GM12878 (cell line): ENCODE results near the gene HSD17B14. TPM values are rescaled to one million over a fixed set of nuclear protein-coding genes. Genes with fewer than 3 reads are reported as not detected.
A peak's percentile ranks its signal among the peaks of the same experiment; 100 is the strongest.
"Not testable (repeated sequence)": the region's sequence is repeated elsewhere in the genome, so short reads cannot be mapped to it uniquely, and the experiment has no call there.

ENCODE experiments used
- ATAC-seq: fragments of 200-7000 bp; cut with Tn5 transposase; 3 replicates; pipeline ENCODE4 v1.9.1; 2020; ENCODE audit warnings: mild to moderate bottlenecking, moderate library complexity
- BruUV-seq: library from RNA; stranded (reverse); fragments of 400-500 nt; replicated peaks from 2 replicates; lab custom pipeline; 2021; lab: Mats Ljungman, UMichigan
- CTCF ChIA-PET: fragments of 300-600 bp; sonication (Branson Sonifier 250); formaldehyde crosslinking; extraction: SDS; loops from one replicate; lab custom pipeline; 2021; ENCODE audit warnings: inconsistent platforms; lab: Yijun Ruan, JAX
- POLR2A ChIA-PET: fragments of 350-600 bp; formaldehyde crosslinking; extraction: SDS; loops from one replicate; lab custom pipeline; 2021; ENCODE audit warnings: inconsistent platforms; lab: Charles Lee
- RAD21 ChIA-PET: fragments of 300-600 bp; sonication (Branson Sonifier 250); formaldehyde crosslinking; loops from one replicate; lab custom pipeline; 2023; ENCODE audit warnings: antibody characterized with exemption; ENCODE audit not compliant: unreplicated experiment; lab: Charles Lee
- SMC1A ChIA-PET: fragments of 300-600 bp; sonication (Branson Sonifier 250); formaldehyde crosslinking; loops from one replicate; lab custom pipeline; 2023; ENCODE audit not compliant: unreplicated experiment, uncharacterized antibody; lab: Charles Lee
- DNase-seq: peaks from one replicate; pipeline ENCODE4 v3.0.0-alpha.2; 2011; ENCODE audit warnings: low read depth, low spot score
- FAIRE-seq: peaks from 3 replicates; lab custom pipeline; 2011; peaks lifted over from hg19 to GRCh38; lab: Jason Lieb, UNC
- H2AFZ ChIP-seq: 2 replicates; pipeline ENCODE4 v1.6.0; 2011; ENCODE audit warnings: low read depth, low read length, control low read depth; ENCODE audit not compliant: control insufficient read depth
- H3K27ac ChIP-seq: 2 replicates; pipeline ENCODE4 v1.5.1; 2011; ENCODE audit warnings: control low read depth; ENCODE audit not compliant: control insufficient read depth, insufficient read depth
- H3K27me3 ChIP-seq, 2 experiments: replicated peaks in 1 of 2; 2 replicates each; pipeline versions ENCODE4 v1.6.0 to v1.6.1; 2011; ENCODE audit warnings: low read length in 1 of 2; ENCODE audit not compliant: control insufficient read depth in 2 of 2, insufficient read depth in 2 of 2
- H3K36me3 ChIP-seq, 2 experiments: 2 replicates each; pipeline ENCODE4 v1.5.1; 2011; ENCODE audit warnings: low read length in 1 of 2; ENCODE audit not compliant: control insufficient read depth in 2 of 2, insufficient read depth in 2 of 2
- H3K4me1 ChIP-seq: 2 replicates; pipeline ENCODE4 v1.6.1; 2011; ENCODE audit warnings: mild to moderate bottlenecking, low read length, moderate library complexity, mixed read lengths; ENCODE audit not compliant: control insufficient read depth, insufficient read depth
- H3K4me2 ChIP-seq: 2 replicates; pipeline ENCODE4 v1.6.0; 2011; ENCODE audit warnings: control low read depth; ENCODE audit not compliant: control insufficient read depth, insufficient read depth
- H3K4me3 ChIP-seq: fragments of 200-600 bp; sonication (generic); 2 replicates; pipeline ENCODE4 v1.5.1; 2016
- H3K79me2 ChIP-seq: 2 replicates; pipeline ENCODE4 v1.6.0; 2011; ENCODE audit warnings: low read length; ENCODE audit not compliant: control insufficient read depth, insufficient read depth
- H3K9ac ChIP-seq: 2 replicates; pipeline ENCODE4 v1.8.0; 2011; ENCODE audit warnings: low read length, control low read depth, mixed read lengths; ENCODE audit not compliant: control insufficient read depth, insufficient read depth
- H3K9me3 ChIP-seq: replicated peaks from 3 replicates; pipeline ENCODE4 v1.5.1; 2011; ENCODE audit warnings: mild to moderate bottlenecking, low read length; ENCODE audit not compliant: control insufficient read depth, insufficient read depth
- H4K20me1 ChIP-seq: 2 replicates; pipeline ENCODE4 v1.6.0; 2011; ENCODE audit not compliant: control insufficient read depth, insufficient read depth
- CREB1 ChIP-seq: IDR thresholded peaks from 2 replicates; pipeline ENCODE4 v1.6.1; 2012; ENCODE audit warnings: low read depth, mild to moderate bottlenecking, inconsistent platforms
- SIX5 ChIP-seq: IDR thresholded peaks from 2 replicates; pipeline ENCODE4 v1.6.1; 2011; ENCODE audit warnings: mild to moderate bottlenecking, low read depth, low read length, moderate library complexity; ENCODE audit not compliant: severe bottlenecking
- WGBS: methylation state at CpG from one replicate; pipeline ENCODE4 v1.1.6; 2016; ENCODE audit warnings: low lambda C conversion rate; ENCODE audit not compliant: insufficient replicate concordance, insufficient coverage; ENCODE audit errors: missing lambda C conversion rate; 5-methylcytosine and 5-hydroxymethylcytosine counted together
- in situ Hi-C: fragments of 300-500 bp; cut with MboI; formaldehyde crosslinking; loops from 9 replicates; pipeline ENCODE4 v1.14.3; 2018; ENCODE audit warnings: mixed read lengths
- intact Hi-C: fragments of 100-400 bp; cut with micrococcal nuclease; formaldehyde crosslinking; loops from one replicate; pipeline ENCODE4 v1.14.2; 2022; ENCODE audit not compliant: unreplicated experiment
- polyA plus RNA-seq, 11 experiments: library from polyadenylated mRNA; depleted of rRNA in 4 of 11; unstranded in 6 of 11; stranded (reverse) in 5 of 11; fragments of >200 nt; fragmentation: Nextera tagmentation in 4 of 11; fragmentation: Illumina TruSeq in 1 of 11; extraction: Ambion mirVana in 4 of 11; extraction: Trizol in 1 of 11; gene quantifications; 1 replicate in 1 of 11; 2 replicates in 10 of 11; pipeline versions ENCODE4 v1.2.1 to v1.2.3, GENCODE V29; 2011 to 2016; ENCODE audit warnings: inconsistent platforms in 2 of 11, missing spikeins in 2 of 11, low read depth in 1 of 11
- total RNA-seq, 4 experiments: library from RNA; depleted of rRNA in 3 of 4; stranded (reverse); fragments of >200 nt in 3 of 4; fragmentation: Illumina TruSeq in 1 of 4; extraction: Trizol in 1 of 4; gene quantifications; 2 replicates each; pipeline versions ENCODE4 v1.2.1 to v1.2.3, GENCODE V29; 2013 to 2021

Gene HSD17B14
- total and polyA plus RNA-seq, 10 of the 15 experiments (the other 5 are each of a cell fraction or from before 2014, with no cell fraction given): 0.21 to 4.1 (median 0.61) TPM

DNA sequence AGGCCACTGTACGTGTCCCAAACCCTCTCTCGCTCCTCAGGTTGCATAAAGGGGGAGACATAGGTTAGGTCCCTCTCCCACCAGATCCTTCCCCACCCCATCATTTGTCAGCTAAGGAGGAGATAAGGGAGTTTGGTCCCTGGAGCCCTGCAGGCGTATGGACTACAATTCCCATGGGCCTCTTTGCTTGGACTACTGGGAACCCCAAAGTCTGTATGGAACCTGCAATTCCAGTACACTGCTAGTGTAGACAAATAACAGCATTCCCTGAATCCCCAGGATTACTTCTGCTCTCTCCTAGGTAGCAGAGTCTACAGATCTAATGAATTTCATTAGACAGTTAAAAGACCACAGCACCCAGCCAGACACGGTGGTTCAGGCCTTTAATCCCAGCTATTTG, 16.0 kb upstream of the HSD17B14 start:
- no peak overlapping the region for H2AFZ ChIP-seq
- CTCF ChIA-PET: interaction anchor here (0.5 to 5.0 kb wide), 2 partner anchors 10 to 58 kb away, joined by 3 to 39 read pairs; no protein-coding TSS in a partner anchor
- in situ Hi-C loops (no loop called here), intact Hi-C loops (no loop called here)
- POLR2A ChIA-PET: no interaction called here
- no peak for TF ChIP-seq CREB1
- TF ChIP-seq SIX5: peak; percentile 44
- no peaks in the 10 kb centered on the region for H3K27me3 ChIP-seq
- H3K9me3 ChIP-seq: no peaks in the 10 kb centered on the region
- H3K4me1 ChIP-seq: peaks cover 7% of the 10 kb centered on the region
- SMC1A ChIA-PET: interaction anchor here (1.0 to 1.5 kb wide), 4 partner anchors 8 to 16 kb away, joined by 3 to 8 read pairs (median 4); partner anchors contain the start of gene HSD17B14
- H4K20me1 ChIP-seq: no peaks in the 10 kb centered on the region
- no peak for ATAC-seq
- no peak overlapping the region for H3K4me3 ChIP-seq
- FAIRE-seq: no peak
- no peaks in the 10 kb centered on the region for H3K79me2 ChIP-seq
- no peak overlapping the region for H3K27ac ChIP-seq
- no peak overlapping the region for H3K9ac ChIP-seq
- DNase-seq: no peak
- H3K4me2 ChIP-seq: no peak overlapping the region
- 77% methylated on average over 4 of the region's 4 CpGs for WGBS
- no peaks in the 10 kb centered on the region for H3K36me3 ChIP-seq
- BruUV-seq: no TSS peak
- RAD21 ChIA-PET: no interaction called here

DNA sequence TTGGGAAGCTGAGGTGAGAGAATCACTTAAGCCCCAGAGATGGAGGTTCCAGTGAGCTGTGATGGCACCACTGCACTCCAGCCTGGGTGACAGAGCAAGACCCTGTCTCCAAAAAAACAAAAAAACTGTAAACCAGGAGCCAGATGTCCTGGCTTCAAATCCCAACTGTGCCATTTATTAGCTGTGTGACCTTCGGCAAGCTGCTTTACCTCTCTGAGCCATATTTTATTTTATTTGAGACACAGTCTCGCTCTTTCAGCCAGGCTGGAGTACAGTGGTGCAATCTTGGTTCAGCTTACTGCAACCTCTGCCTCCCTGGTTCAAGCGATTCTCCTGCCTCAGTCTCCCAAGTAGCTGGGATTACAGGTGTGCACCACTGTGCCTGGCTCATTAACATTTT, 10.4 kb upstream of the HSD17B14 start:
- H3K27ac ChIP-seq, H3K27me3 ChIP-seq, H3K4me3 ChIP-seq, intact Hi-C loops, FAIRE-seq, H3K4me2 ChIP-seq, H3K79me2 ChIP-seq, H3K9ac ChIP-seq, H3K36me3 ChIP-seq, H2AFZ ChIP-seq, in situ Hi-C loops, DNase-seq, H4K20me1 ChIP-seq, BruUV-seq, ATAC-seq, H3K9me3 ChIP-seq, H3K4me1 ChIP-seq: not testable (repeated sequence)
- POLR2A ChIA-PET: interaction anchor here (0.6 to 1.7 kb wide), 2 partner anchors 51 to 166 kb away, joined by 4 to 6 read pairs; no protein-coding TSS in a partner anchor
- RAD21 ChIA-PET: interaction anchor here (0.7 to 4.4 kb wide), 4 partner anchors 11 to 124 kb away, joined by 3 to 27 read pairs (median 12); partner anchors contain the start of gene HSD17B14
- CTCF ChIA-PET: interaction anchor here (1.2 to 15.6 kb wide), 3 partner anchors 9 to 125 kb away, joined by 7 to 520 read pairs (median 113); no protein-coding TSS in a partner anchor
- WGBS: 90% methylated on average over 3 of the region's 3 CpGs
- SMC1A ChIA-PET: interaction anchor here (1.1 to 1.3 kb wide), 3 partner anchors 18 to 124 kb away, joined by 3 read pairs; no protein-coding TSS in a partner anchor
